ENCODE data around the gene CCDC15. TPM values are rescaled to one million over a fixed set of nuclear protein-coding genes. Genes with fewer than 3 reads are reported as not detected.

The CCDC15 gene
- total RNA-seq, 4 donors from 2014 or later: 0.10 to 0.16 TPM; not detected in 2

DNA sequence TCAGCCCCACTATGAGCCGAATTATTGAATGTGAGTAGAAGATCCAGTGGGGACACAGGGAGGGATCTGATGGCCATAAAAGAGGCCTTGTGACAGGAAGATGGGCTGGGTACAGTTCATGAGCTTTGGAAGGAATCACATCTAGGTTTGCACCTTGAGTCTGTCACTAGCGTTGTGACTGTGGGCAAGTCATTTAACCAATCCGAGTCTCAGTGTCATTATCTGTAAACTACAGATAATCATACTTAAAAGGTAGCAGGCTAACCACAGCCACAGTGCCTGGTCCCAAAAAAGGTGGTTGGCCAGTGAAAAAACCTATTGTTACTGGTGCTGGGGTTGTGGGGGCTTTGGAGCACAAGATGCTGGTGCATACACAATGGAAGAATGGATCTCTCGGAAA, 31.2 kb upstream of the CCDC15 start:
- DNase-seq (no peak), ATAC-seq (no peak)
- H3K9me3 ChIP-seq: no peaks in the 10 kb centered on the region
- H3K4me3 ChIP-seq: no peak overlapping the region
- H3K36me3 ChIP-seq: no peaks in the 10 kb centered on the region
- no peaks in the 10 kb centered on the region for H3K4me1 ChIP-seq
- no peak overlapping the region for H3K27ac ChIP-seq
- intact Hi-C loops (cut with DNase I; ENCODE audit: low total_unique reads) (no loop called here), in situ Hi-C loops (cut with MboI; ENCODE audit: low sequenced_read_pairs in 4 of 4) (no loop called here)
- H3K27me3 ChIP-seq: peaks cover 0 to 11% (median 9%) of the 10 kb centered on the region in 3 donors
- TF ChIP-seq POLR2A (IDR thresholded peaks at IDR 0.05): no peak
- TF ChIP-seq, protein P1, sequence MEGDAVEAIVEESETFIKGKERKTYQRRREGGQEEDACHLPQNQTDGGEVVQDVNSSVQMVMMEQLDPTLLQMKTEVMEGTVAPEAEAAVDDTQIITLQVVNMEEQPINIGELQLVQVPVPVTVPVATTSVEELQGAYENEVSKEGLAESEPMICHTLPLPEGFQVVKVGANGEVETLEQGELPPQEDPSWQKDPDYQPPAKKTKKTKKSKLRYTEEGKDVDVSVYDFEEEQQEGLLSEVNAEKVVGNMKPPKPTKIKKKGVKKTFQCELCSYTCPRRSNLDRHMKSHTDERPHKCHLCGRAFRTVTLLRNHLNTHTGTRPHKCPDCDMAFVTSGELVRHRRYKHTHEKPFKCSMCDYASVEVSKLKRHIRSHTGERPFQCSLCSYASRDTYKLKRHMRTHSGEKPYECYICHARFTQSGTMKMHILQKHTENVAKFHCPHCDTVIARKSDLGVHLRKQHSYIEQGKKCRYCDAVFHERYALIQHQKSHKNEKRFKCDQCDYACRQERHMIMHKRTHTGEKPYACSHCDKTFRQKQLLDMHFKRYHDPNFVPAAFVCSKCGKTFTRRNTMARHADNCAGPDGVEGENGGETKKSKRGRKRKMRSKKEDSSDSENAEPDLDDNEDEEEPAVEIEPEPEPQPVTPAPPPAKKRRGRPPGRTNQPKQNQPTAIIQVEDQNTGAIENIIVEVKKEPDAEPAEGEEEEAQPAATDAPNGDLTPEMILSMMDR (IDR thresholded peaks at IDR 0.05 in 4 of 5, conservative IDR thresholded peaks at IDR 0.05 in 1 of 5): no peak

DNA sequence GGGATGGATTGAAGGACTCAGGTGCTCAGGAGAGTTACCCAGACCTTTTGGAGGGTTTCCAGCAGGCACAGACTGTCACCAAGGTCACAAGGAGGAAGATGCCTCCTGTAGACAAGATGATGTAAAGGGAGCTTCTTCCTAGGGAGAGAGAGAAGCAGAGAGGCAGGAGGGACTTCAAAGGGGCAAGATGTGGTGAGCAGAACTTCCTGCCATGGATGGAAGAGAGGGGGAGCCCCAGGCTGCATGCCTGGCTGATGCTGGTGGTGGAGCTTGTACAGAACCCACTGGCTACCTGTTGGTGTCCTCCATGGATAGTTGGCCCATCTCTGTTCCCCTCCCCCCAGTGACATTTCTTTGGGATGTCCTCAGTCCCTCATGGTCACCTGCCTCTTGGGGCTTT, 30.7 kb upstream of the CCDC15 start:
- H3K4me3 ChIP-seq: no peak overlapping the region
- DNase-seq (no peak), ATAC-seq (no peak)
- H3K4me1 ChIP-seq: no peaks in the 10 kb centered on the region
- peaks cover 0 to 11% (median 9%) of the 10 kb centered on the region in 3 donors for H3K27me3 ChIP-seq
- no peaks in the 10 kb centered on the region for H3K36me3 ChIP-seq
- H3K9me3 ChIP-seq: no peaks in the 10 kb centered on the region
- no peak overlapping the region for H3K27ac ChIP-seq
- TF ChIP-seq POLR2A (IDR thresholded peaks at IDR 0.05): no peak
- TF ChIP-seq, protein P1 (IDR thresholded peaks at IDR 0.05 in 4 of 5, conservative IDR thresholded peaks at IDR 0.05 in 1 of 5): no peak
- intact Hi-C loops (cut with DNase I; ENCODE audit: low total_unique reads): no loop called here
- in situ Hi-C loops (cut with MboI; ENCODE audit: low sequenced_read_pairs in 4 of 4): no loop called here

DNA sequence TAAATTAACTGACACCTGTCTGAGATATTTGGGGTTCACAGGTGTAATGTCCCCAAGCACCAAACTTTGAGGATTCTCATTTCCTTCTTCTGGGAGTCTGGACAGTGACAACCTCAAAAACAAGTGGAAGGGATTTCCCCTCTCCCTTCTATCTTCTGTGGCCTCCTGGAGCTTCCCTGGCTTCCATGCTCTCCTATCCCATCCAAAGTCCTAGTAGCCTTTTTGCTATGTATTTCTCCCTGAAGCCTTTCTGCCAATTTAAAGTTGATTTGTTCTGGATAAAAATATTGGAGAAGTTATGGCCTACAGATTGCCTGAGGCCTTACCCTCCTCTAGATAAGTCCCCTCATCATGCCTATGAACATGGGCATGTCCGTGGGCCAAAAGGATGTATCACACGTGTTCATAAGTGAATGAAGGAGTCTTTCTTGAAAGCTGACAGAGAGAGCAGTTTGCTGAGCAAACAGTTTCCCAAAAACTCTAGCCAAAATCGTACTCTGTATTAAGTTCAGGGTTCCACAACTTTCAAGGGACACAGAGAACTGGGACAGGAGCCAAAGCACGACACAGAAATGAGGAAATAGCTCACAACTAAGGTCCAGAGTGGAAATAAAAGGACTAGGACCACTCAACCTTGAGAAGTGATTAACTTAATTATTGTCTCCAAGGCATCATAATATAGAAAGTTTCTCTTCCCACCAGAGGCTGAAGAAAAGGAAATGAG, 24.9 kb upstream of the CCDC15 start:
- intact Hi-C loops (cut with DNase I; ENCODE audit: low total_unique reads): no loop called here
- Histone ChIP-seq H3K4me1 (no peaks in the 10 kb centered on the region), H3K27me3 (no peaks in the 10 kb centered on the region), H3K36me3 (no peaks in the 10 kb centered on the region), H3K9me3 (no peaks in the 10 kb centered on the region), H3K4me3 (no peak overlapping the region), H3K27ac (no peak overlapping the region)
- in situ Hi-C loops (cut with MboI; ENCODE audit: low sequenced_read_pairs in 4 of 4): no loop called here
- TF ChIP-seq POLR2A (IDR thresholded peaks at IDR 0.05): no peak
- TF ChIP-seq, protein P1 (IDR thresholded peaks at IDR 0.05 in 4 of 5, conservative IDR thresholded peaks at IDR 0.05 in 1 of 5): no peak
- no peak for DNase-seq
- ATAC-seq: no peak

DNA sequence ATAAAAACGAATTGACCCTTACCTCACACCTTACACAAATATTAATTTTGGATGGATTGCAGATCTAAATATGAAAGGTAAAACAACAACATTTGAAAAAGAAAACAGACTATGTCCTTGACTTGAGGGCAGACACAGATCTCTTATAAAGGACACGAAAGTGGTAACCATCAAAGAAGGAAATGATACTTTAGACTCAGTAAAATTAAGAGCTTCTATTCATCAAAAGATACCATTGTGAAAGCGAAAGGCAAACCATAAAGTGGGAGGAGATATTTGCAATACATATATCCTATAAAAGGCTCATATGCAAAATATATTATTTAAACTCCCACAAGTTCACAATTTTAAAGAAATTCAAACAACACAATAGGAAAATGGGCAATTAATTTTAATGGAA, 23.2 kb upstream of the CCDC15 start:
- in situ Hi-C loops (cut with MboI; ENCODE audit: low sequenced_read_pairs in 4 of 4): no loop called here

More for the DNA sequence above, 23.2 kb upstream of the CCDC15 start:
- intact Hi-C loops (cut with DNase I; ENCODE audit: low total_unique reads): no loop called here
- no peaks in the 10 kb centered on the region for H3K27me3 ChIP-seq
- H3K36me3 ChIP-seq: no peaks in the 10 kb centered on the region
- no peaks in the 10 kb centered on the region for H3K9me3 ChIP-seq
- no peak for TF ChIP-seq POLR2A (IDR thresholded peaks at IDR 0.05)
- TF ChIP-seq, protein P1 (IDR thresholded peaks at IDR 0.05 in 4 of 5, conservative IDR thresholded peaks at IDR 0.05 in 1 of 5): no peak
- no peaks in the 10 kb centered on the region for H3K4me1 ChIP-seq
- no peak overlapping the region for H3K4me3 ChIP-seq
- DNase-seq (no peak), ATAC-seq (no peak)
- H3K27ac ChIP-seq: no peak overlapping the region
